GM12878 (cell line): ENCODE data around the gene RARB.

ENCODE experiments used
- BHLHE40 ChIP-seq, 2 experiments: fragments of 450-650 bp in 1 of 2; IDR thresholded peaks; 2 replicates each; pipeline ENCODE4 v1.6.1; 2011 to 2017; ENCODE audit warnings: low read depth in 2 of 2, borderline replicate concordance in 1 of 2, improper control_type of control experiment in 1 of 2, low read length in 1 of 2, mild to moderate bottlenecking in 1 of 2
- CBX3 ChIP-seq: fragments of 200-600 bp; sonication (generic); IDR thresholded peaks from 2 replicates; pipeline ENCODE4 v1.6.1; 2016; ENCODE audit warnings: low read depth, borderline replicate concordance
- EZH2 ChIP-seq: IDR thresholded peaks from 2 replicates; pipeline ENCODE4 v1.6.1; 2012; ENCODE audit warnings: low read depth, mild to moderate bottlenecking, control low read depth, inconsistent platforms, low read length, borderline replicate concordance; ENCODE audit not compliant: control insufficient read depth
- NFIC ChIP-seq: IDR thresholded peaks from 2 replicates; pipeline ENCODE4 v1.6.1; 2012; ENCODE audit warnings: low read depth, mild to moderate bottlenecking, inconsistent platforms, low read length, moderate library complexity
- NRF1 ChIP-seq: conservative IDR thresholded peaks from 2 replicates; pipeline ENCODE4 v1.6.1; 2011; ENCODE audit warnings: mild to moderate bottlenecking, low read depth, low read length, improper control_type of control experiment
- PAX5 ChIP-seq: IDR thresholded peaks from 2 replicates; pipeline ENCODE4 v1.6.1; 2011; ENCODE audit warnings: low read depth, low read length, borderline replicate concordance
- SMC3 ChIP-seq: IDR thresholded peaks from 2 replicates; pipeline ENCODE4 v1.6.1; 2011; ENCODE audit warnings: low read length, improper control_type of control experiment, borderline replicate concordance
- TF ChIP-seq, protein P1 (sequence below): IDR thresholded peaks from 2 replicates; pipeline ENCODE4 v1.6.1; 2012; ENCODE audit warnings: low read depth, low read length, improper control_type of control experiment
- TF ChIP-seq, protein P2 (sequence below): IDR thresholded peaks from 2 replicates; pipeline ENCODE4 v1.6.1; 2012; ENCODE audit warnings: mild to moderate bottlenecking, low read depth, low read length
- TF ChIP-seq, protein P3 (sequence below), 3 experiments: IDR thresholded peaks in 2 of 3; conservative IDR thresholded peaks in 1 of 3; 2 replicates each; pipeline ENCODE4 v1.5.1; 2011; ENCODE audit warnings: low read depth in 3 of 3, low read length in 3 of 3, mild to moderate bottlenecking in 3 of 3, control low read depth in 2 of 3, moderate library complexity in 2 of 3, inconsistent platforms in 1 of 3, mixed read lengths in 1 of 3; ENCODE audit not compliant: control insufficient read depth in 2 of 3, insufficient read depth in 1 of 3; ENCODE audit errors: extremely low read depth in 1 of 3
- TF ChIP-seq, protein P4 (sequence below): IDR thresholded peaks from 2 replicates; pipeline ENCODE4 v1.6.1; 2012; ENCODE audit warnings: low read length, inconsistent platforms
- TF ChIP-seq, protein P5 (sequence below): IDR thresholded peaks from 2 replicates; pipeline ENCODE4 v1.6.1; 2011; ENCODE audit warnings: mild to moderate bottlenecking, low read depth, low read length, moderate library complexity; ENCODE audit not compliant: insufficient replicate concordance
- TF ChIP-seq, protein P6 (sequence below): IDR thresholded peaks from 2 replicates; pipeline ENCODE4 v1.6.1; 2011; ENCODE audit warnings: low read depth, mild to moderate bottlenecking, low read length, moderate library complexity, borderline replicate concordance; ENCODE audit errors: extremely low read depth
- TF ChIP-seq, protein P7 (sequence below): fragments of 450-650 bp; IDR thresholded peaks from 2 replicates; pipeline ENCODE4 v1.6.1; 2017; ENCODE audit warnings: mild to moderate bottlenecking

DNA sequence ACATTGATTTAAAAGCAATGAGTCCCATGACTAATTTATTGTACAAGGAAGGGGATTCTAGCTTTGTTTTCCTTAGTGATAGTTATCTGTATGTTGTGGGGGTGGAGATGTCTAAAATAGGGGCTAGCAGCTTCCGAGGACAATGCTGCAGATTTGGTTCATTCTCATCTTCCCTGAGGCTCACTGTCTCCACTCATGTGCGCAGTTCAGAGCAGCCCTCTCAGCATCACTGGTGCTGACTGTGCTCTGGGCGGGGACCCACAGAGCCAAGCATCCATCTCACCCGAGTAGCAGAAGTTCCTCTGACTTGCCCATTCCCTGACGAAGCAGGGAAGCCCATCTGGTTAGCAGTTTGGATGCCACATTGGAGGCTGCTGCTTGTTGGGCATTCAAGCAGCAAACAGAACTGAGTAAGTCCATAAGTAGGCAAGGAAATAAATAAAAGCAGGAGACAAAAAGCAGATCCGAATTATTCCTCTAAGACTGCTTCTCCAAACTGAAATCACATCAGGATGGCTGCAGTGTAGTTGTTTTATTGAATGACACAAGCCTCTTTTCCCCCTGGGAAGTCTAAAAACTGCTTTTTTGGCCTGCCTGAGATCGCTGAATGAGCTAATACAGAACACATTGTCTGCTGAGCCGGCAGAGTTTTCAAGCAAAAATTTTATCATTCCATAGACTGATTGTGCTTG, 27.5 kb downstream of the RARB start:
- TF ChIP-seq BHLHE40 (IDR thresholded peaks at IDR 0.05; ENCODE audit: borderline replicate concordance in 1 of 2, low read depth in 2 of 2, low read length in 1 of 2) (no peak), EZH2 (no peak), PAX5 (no peak), CBX3 (no peak), SMC3 (no peak), NFIC (no peak), NRF1 (no peak)
- TF ChIP-seq, protein P1, sequence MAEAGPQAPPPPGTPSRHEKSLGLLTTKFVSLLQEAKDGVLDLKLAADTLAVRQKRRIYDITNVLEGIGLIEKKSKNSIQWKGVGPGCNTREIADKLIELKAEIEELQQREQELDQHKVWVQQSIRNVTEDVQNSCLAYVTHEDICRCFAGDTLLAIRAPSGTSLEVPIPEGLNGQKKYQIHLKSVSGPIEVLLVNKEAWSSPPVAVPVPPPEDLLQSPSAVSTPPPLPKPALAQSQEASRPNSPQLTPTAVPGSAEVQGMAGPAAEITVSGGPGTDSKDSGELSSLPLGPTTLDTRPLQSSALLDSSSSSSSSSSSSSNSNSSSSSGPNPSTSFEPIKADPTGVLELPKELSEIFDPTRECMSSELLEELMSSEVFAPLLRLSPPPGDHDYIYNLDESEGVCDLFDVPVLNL = no peak
- TF ChIP-seq, protein P2, sequence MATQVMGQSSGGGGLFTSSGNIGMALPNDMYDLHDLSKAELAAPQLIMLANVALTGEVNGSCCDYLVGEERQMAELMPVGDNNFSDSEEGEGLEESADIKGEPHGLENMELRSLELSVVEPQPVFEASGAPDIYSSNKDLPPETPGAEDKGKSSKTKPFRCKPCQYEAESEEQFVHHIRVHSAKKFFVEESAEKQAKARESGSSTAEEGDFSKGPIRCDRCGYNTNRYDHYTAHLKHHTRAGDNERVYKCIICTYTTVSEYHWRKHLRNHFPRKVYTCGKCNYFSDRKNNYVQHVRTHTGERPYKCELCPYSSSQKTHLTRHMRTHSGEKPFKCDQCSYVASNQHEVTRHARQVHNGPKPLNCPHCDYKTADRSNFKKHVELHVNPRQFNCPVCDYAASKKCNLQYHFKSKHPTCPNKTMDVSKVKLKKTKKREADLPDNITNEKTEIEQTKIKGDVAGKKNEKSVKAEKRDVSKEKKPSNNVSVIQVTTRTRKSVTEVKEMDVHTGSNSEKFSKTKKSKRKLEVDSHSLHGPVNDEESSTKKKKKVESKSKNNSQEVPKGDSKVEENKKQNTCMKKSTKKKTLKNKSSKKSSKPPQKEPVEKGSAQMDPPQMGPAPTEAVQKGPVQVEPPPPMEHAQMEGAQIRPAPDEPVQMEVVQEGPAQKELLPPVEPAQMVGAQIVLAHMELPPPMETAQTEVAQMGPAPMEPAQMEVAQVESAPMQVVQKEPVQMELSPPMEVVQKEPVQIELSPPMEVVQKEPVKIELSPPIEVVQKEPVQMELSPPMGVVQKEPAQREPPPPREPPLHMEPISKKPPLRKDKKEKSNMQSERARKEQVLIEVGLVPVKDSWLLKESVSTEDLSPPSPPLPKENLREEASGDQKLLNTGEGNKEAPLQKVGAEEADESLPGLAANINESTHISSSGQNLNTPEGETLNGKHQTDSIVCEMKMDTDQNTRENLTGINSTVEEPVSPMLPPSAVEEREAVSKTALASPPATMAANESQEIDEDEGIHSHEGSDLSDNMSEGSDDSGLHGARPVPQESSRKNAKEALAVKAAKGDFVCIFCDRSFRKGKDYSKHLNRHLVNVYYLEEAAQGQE = no peak
- TF ChIP-seq, protein P3, sequence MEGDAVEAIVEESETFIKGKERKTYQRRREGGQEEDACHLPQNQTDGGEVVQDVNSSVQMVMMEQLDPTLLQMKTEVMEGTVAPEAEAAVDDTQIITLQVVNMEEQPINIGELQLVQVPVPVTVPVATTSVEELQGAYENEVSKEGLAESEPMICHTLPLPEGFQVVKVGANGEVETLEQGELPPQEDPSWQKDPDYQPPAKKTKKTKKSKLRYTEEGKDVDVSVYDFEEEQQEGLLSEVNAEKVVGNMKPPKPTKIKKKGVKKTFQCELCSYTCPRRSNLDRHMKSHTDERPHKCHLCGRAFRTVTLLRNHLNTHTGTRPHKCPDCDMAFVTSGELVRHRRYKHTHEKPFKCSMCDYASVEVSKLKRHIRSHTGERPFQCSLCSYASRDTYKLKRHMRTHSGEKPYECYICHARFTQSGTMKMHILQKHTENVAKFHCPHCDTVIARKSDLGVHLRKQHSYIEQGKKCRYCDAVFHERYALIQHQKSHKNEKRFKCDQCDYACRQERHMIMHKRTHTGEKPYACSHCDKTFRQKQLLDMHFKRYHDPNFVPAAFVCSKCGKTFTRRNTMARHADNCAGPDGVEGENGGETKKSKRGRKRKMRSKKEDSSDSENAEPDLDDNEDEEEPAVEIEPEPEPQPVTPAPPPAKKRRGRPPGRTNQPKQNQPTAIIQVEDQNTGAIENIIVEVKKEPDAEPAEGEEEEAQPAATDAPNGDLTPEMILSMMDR (IDR thresholded peaks at IDR 0.05 in 2 of 3, conservative IDR thresholded peaks at IDR 0.05 in 1 of 3; ENCODE audit: control insufficient read depth in 2 of 3, extremely low read depth in 1 of 3, insufficient read depth in 1 of 3, low read depth in 3 of 3, low read length in 3 of 3) = no peak
- TF ChIP-seq, protein P4, sequence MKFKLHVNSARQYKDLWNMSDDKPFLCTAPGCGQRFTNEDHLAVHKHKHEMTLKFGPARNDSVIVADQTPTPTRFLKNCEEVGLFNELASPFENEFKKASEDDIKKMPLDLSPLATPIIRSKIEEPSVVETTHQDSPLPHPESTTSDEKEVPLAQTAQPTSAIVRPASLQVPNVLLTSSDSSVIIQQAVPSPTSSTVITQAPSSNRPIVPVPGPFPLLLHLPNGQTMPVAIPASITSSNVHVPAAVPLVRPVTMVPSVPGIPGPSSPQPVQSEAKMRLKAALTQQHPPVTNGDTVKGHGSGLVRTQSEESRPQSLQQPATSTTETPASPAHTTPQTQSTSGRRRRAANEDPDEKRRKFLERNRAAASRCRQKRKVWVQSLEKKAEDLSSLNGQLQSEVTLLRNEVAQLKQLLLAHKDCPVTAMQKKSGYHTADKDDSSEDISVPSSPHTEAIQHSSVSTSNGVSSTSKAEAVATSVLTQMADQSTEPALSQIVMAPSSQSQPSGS = no peak
- TF ChIP-seq, protein P5, sequence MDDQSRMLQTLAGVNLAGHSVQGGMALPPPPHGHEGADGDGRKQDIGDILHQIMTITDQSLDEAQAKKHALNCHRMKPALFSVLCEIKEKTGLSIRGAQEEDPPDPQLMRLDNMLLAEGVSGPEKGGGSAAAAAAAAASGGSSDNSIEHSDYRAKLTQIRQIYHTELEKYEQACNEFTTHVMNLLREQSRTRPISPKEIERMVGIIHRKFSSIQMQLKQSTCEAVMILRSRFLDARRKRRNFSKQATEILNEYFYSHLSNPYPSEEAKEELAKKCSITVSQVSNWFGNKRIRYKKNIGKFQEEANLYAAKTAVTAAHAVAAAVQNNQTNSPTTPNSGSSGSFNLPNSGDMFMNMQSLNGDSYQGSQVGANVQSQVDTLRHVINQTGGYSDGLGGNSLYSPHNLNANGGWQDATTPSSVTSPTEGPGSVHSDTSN = no peak
- TF ChIP-seq, protein P6, sequence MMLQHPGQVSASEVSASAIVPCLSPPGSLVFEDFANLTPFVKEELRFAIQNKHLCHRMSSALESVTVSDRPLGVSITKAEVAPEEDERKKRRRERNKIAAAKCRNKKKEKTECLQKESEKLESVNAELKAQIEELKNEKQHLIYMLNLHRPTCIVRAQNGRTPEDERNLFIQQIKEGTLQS = no peak
- TF ChIP-seq, protein P7, sequence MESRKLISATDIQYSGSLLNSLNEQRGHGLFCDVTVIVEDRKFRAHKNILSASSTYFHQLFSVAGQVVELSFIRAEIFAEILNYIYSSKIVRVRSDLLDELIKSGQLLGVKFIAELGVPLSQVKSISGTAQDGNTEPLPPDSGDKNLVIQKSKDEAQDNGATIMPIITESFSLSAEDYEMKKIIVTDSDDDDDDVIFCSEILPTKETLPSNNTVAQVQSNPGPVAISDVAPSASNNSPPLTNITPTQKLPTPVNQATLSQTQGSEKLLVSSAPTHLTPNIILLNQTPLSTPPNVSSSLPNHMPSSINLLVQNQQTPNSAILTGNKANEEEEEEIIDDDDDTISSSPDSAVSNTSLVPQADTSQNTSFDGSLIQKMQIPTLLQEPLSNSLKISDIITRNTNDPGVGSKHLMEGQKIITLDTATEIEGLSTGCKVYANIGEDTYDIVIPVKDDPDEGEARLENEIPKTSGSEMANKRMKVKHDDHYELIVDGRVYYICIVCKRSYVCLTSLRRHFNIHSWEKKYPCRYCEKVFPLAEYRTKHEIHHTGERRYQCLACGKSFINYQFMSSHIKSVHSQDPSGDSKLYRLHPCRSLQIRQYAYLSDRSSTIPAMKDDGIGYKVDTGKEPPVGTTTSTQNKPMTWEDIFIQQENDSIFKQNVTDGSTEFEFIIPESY = no peak
